NCI-H2171 (cell line): ENCODE results near the gene NEU4.
"Not testable (repeated sequence)": the region's sequence is repeated elsewhere in the genome, so short reads cannot be mapped to it uniquely, and the experiment has no call there.

Experiments used
- DNase-seq: peaks from one replicate; lab custom pipeline; 2025; lab: John Stamatoyannopoulos, UW

The NEU4 gene

DNA sequence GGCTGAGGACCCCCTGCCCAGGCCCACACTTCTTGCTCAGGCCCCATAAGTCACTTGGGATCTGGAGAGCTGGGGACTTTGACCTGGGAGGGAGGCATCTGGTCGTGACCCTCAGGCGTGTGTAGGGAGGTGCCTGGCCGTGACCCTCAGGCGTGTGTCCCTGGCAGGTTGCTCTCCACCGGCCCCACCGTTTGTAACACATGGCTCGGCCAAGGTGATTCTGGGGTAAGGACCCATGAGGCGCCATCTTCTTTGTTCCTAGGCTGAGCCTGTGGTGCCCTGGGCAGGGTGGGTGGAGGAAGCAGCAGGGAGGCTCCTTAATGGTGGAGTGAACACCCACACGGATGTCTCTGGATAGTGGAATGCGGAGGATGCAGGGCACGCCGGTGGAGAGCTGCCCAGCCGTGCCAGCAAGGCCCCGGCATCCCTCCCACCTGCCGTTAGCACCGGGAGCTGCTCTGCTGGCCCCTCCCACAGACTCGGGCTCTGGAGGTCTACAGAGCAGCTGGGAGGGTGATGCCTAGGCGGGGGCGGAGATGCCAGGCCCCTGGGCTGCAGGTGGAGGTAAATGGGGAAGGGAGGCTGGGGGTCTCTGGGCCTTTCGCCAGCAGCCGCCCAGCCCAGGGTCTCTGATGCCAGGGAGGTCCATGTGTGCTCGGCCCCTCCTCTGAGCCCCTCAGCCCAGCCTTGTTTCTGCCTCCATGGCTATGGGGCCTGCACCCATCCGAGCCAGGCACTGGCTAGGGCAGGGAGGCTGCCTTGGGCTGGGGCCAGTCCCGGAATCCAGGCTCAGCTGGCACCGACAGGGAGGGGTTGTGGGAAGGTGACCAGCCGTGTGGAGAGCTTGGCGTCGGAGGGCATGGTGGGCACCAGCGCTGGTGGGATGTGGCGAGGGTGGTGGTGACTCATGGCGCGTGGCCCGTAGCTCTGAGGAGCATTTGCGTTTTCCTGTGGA, 33.5 kb upstream of the NEU4 start:
- no peak for DNase-seq

- no peak for DNase-seq
Observed at GRCh38 chr2:241776336-241777169, 32.4 kb upstream of the NEU4 start, which contains the start of gene GAL3ST2. Gene GAL3ST2, plus strand, starts transcription at chr2:241776822. Its CDS starts 134 bp downstream, at chr2:241776956.

DNA sequence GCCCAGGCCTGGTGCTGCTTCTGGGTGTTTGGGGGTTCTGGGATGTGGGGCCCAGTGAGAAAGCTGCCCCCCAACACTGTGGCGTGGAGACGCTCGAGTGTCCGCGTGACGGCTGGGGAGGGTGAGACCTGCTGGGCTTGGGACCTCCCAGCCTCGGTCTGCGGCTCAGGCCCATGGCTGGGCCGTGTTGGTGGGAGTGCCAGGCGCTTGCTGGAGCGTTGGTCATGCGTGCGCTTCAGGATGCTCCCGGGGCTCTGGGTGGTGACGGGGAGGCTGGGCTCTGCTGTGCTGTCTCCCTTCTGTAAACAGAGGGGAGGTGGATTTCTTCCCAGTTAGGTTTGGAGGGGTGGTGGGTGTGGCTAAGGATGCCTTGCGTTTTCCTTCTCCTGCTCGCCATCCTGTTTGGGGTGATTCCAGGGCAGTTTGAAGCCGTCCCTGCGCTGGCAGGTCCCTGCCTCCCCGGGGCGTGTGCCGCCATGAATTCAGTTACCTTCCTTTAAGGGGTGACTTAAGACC, 31.8 kb upstream of the NEU4 start:
- DNase-seq: no peak

GRCh38 chr2:241777686-241778627, 31.0 kb upstream of the NEU4 start:
- no peak for DNase-seq

DNA sequence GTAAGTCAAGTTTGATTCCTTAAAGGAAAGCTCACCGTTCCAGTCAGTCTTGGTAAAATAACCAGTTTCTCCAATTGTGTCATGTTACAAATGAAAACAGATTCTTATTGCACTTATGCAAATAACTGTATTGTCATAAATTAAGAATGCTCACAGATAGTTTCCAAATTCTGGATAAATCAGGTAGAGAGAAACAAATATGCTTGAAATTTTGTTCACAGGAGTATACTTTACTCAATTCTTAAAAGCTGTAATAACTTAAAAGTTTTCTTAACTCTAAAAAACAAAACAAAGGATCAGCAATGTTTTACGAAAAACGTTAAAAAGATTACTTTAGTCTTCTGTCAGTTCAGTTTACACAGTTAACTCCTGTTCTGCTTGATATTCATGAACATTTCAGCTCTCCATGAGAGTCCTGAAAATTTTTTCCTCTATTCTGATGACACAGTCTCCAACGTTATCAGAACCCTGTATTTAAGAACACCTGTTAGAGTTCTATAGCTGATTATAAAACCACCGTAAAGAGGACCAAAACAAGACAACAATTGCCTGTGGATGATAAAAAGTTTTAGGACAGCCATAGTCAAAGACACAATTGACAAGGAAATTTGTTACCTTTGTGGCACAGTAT, 27.9 kb upstream of the NEU4 start:
- no peak for DNase-seq

DNA sequence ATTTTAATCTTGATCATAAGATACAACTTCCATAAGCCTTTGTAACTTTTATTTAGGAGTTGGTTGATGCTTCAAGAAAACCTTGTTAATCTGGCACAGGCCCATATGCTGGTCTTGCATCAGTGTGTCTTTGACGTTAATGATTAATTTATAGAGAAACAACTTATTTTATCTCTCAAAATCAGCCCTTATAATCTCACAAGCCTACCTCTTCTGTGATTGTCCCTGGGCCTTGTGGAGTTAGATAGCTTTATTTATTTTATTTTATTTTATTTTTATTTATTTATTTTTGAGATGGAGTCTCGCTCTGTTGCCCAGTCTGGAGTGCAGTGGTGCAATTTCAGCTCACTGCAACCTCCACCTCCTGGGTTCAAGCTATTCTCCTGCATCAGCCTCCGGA, 26.9 kb upstream of the NEU4 start:
- not testable (repeated sequence) for DNase-seq

DNA sequence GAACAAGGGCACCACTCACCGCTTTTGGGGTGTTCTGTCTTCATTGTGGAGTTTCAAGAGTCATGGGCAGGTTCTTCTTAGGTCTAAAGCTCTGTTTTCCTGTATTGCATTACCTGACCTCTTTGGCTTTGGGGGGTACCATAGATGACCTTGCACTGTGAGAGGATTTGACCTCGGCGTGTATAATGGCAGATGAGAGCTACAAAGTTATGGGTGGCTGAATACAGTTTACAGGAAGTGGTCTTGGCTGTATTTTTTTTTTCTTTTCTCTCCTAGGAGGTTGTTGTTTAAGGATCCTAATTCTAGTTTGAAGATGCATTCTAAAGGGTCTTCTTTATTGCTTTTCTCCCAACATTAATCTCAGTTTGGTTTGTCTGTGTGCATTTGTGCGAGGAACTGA, 20.9 kb upstream of the NEU4 start:
- no peak for DNase-seq

DNA sequence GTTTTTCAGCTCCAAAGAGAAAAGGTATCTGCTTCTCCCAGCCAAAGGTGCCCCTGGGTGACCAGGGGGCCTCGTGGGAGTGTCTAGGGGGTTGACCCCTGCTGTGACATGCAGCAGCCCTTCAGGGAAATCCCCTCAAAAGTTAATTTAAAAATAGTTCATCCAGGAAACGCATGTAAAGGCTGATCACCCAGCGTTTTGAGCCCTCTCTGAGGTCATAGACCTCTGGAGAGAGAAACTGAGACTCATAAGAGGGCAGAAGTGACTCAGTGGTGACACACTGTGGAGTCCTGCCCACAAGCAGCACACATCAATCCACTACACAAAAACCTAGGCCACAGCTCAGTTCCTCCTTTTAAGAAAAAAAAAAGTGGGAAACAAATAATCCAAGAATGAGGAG, 20.4 kb upstream of the NEU4 start:
- no peak for DNase-seq

- not testable (repeated sequence) for DNase-seq
Observed at GRCh38 chr2:241791385-241791784, 17.6 kb upstream of the NEU4 start.

DNA sequence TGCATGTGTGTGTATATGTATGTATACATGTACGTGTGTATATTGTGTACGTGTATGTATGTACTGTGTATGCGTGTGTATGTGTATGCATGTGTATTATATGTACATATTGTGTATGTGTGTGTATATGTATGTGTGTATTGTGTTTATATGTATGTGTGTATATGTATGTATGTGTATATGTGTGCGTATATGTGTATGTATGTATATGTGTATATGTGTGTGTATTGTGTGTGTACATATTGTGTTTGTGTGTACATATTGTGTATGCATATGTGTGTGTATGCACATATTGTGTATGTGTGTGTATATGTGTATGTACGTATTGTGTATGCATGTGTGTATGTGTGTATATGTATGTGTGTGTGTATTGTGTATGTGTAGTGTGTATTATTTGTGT, 15.6 kb upstream of the NEU4 start:
- DNase-seq: no peak

- no peak for DNase-seq
Observed at GRCh38 chr2:241794250-241794823, 14.7 kb upstream of the NEU4 start.

DNA sequence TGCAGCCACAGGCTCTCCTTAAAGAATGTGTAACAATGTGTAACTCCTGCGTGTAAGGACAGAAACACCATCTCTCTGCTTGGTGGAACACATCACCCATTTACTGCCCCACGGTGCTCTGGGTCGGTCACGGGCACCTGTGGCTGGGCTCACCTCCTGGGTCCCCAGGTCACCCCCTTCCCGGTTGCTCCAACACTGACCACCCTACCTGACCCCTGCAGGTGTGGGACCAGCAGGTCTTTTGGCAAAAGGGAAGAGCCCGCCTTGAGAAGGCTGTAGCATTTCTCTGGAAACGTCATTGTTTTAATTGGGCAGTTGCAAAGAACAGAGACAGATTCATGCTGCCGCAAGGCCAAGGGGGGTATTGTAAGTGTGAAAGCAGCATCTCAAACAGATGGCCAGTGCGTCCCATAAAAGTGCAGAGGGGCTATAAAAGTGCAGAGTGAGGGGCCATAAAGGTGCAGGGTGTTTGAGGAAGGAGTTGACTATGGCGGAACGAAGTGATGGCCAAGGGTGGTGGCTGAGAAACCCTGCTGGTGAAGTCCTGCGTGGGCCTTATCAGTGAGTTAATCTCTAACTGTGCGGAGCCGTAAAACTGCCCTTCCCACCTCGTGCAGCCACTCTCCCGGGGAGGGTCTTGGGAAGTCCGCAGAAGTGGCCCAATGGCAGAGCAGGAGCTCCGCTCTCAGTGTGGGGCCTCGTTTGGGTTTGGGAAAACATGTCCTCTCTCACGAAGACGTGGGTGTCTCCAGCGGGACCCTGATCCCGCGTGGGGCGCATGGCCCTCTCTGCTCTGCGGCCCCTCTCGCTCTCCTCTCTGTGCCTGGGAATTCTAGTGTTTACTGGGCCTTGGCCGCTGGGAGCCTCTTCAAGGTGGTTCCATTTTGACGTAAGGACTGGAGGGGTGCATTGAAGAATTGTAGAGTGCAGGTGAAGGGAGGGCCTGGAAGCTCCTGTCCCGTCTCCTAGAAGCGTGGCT, 13.7 kb upstream of the NEU4 start:
- no peak for DNase-seq

GRCh38 chr2:241796209-241796608, 12.8 kb upstream of the NEU4 start:
- no peak for DNase-seq

DNA sequence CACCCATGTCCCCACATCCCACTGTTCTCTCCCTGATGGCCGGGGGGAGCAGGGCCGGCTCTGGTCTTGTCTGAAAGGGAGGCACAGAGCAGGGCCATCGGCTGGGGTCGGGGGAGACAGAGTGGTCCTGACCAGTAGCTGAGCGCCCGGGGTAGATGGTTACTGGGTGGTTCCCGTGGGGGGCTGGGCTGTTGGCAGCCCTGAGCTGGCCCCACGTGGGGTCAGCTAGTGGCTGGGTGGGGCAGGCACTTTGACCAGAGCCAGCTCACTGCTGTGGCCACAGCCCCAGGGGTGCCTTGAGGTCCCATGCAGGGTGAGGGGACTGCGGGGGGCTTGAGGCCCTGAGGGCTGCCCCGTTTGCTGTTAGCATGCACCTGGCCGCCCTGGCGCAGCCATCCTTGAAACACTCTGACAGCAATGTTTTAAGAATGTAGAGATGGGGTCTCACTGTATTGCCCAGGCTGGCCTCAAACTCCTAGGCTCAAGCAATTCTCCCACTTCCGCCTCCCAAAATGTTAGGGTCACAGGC, 12.3 kb upstream of the NEU4 start:
- DNase-seq: no peak

- DNase-seq: no peak
Observed at GRCh38 chr2:241797441-241798080, 11.4 kb upstream of the NEU4 start.

DNA sequence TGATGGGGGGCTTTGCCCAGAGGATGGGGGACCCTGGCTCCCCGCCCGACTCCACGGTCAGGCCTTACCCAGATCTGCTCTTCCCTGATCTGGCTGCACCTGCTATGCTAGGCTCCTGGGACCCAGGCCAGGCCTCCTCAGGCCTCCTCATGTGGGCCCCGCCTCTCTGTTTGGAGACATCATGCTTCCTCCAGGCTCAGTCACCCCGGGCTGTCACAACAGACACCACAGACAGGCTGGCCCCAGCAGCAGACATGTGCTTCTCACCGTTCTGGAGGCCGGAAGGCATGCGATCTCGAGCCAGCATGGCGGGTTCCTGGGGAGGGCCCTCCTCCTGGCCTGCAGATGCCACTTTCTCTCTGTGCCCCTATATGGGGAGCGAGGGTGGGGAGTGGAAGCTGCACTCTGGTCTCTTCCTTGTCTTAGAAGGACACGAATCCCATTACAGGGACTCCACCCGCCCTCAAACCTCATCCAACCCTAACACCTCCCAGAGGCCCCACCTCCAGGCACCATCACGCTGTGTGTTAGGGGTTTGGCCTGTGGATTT, 10.8 kb upstream of the NEU4 start:
- DNase-seq: no peak

DNA sequence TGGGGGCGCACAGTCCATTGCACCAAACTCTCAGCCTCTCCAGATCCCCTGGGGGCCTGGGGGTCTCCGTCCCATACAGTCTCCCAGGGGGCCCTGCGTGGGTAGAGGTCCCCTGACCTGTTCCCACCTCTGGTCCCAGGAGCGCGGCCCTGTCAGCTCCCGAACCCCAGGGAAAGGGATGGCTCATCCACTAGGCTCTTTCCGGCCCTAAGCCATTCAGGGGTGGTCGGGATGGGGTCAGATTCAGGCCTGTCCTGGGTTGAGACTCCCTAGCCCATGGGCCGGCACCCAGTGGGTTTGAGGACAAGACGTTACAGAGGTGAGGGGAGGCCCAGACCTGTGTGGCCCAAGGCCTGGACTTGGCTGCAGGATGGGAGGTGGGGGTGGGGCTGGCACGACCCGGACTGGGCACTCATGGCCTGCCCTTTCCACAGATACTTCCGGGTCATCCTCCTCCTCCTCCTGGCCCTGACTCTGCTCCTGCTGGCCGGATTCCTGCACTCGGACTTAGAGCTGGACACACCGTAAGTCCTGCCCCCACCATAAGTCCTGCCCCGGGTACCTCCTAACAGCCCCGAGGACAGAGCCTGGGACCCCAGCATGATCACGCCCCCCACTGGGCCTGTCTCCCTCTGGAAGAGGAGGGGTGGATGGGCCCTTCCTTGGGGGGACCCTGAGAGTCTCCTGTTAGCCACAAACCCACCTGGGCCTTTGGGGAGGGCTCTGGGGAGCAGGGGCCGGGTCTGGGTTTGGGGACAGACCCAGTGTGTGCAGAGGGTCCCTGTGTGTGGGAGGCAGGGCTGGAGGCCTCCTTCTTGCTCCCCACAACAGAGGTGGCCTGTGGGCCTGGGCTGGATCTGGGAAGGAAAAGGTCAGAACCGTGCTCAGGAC, 10.1 kb upstream of the NEU4 start:
- no peak for DNase-seq
